ENCODE results near the gene SBSN.

The SBSN gene, protein sequence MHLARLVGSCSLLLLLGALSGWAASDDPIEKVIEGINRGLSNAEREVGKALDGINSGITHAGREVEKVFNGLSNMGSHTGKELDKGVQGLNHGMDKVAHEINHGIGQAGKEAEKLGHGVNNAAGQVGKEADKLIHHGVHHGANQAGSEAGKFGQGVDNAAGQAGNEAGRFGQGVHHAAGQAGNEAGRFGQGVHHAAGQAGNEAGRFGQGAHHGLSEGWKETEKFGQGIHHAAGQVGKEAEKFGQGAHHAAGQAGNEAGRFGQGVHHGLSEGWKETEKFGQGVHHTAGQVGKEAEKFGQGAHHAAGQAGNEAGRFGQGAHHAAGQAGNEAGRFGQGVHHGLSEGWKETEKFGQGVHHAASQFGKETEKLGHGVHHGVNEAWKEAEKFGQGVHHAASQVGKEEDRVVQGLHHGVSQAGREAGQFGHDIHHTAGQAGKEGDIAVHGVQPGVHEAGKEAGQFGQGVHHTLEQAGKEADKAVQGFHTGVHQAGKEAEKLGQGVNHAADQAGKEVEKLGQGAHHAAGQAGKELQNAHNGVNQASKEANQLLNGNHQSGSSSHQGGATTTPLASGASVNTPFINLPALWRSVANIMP

GRCh38 chr19:35528218-35529038 is at the start of gene SBSN:
SBSN (minus strand) TSS chr19:35528311; CDS start chr19:35528281, 30 bp downstream.
- DNase-seq: no peak

- no peak for DNase-seq
Measured at GRCh38 chr19:35571406-35571965, 43.4 kb upstream of the SBSN start.

DNA sequence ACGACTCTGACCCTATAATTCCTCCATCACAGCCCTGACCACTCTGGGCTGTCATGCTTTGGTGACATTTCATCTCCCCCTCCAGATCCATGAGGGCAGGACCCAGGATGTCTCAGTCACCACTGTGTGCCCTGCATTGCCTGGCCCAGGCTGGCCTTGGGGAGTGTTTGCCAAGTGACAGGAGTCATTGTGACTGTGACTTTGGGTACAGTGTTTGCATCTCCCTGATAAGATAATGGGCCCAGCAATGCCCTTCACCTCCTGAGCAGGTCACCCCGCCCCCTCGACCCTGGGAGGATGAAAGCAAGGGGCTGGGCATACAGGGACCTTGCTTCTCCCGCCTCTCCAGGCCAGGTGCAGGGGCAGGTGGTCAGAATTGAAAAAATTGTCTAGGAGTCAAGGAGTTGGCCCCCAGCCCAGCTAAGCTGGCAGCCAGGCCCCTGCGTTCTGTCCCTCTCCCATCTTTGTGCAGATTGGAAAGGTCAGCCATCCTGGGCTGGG is 41.2 kb upstream of the SBSN start:
- no peak for DNase-seq

DNA sequence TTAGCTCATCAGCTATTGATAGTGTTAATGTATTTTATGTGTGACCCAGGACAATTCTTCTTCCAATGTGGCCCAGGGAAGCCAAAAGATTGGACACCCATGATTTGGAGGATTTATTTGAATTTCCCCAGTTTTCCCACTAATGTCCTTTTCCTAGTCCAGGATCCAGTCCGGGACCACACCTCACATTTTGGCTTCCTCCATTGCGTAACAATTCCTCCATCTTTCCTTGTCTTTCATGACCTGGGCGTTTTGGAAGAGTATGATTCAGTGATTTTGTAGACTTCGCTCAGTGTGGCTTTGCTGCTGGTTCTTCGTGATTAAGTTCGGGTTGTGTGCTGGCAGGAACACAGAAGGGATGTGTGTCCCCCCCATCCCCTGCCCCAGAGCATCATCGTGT is 38.6 kb upstream of the SBSN start:
- DNase-seq: no peak

- no peak for DNase-seq
Measured at GRCh38 chr19:35565016-35565856, 37.1 kb upstream of the SBSN start.

- DNase-seq: no peak
Measured at GRCh38 chr19:35563207-35563829, 35.2 kb upstream of the SBSN start, which contains the start of gene ATP4A. ATP4A (minus strand) TSS chr19:35563658; CDS start chr19:35563629, 29 bp downstream.

GRCh38 chr19:35562776-35563175 is 34.7 kb upstream of the SBSN start:
- no peak for DNase-seq

- DNase-seq: no peak
Measured at GRCh38 chr19:35562336-35562735, 34.2 kb upstream of the SBSN start.

DNA sequence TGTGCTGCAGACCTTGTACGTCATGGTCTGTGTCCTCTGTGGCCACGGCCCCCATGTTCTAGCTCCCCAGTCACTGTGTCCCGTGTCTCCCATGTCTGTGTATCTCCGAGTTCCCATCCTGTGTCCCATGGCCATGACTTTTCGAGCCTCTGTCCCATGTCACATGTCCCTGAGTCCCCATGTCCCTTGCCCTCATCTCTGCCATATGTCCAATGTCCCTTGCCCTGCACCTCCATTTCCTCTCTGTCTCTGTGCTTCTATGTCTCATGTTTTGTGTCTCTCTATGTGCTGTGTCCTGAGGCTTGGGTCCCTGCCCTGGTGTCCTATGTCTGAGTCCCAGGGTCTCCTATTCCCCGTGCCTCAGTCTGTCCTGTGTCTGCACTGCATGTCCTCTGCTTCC is 33.3 kb upstream of the SBSN start:
- DNase-seq: no peak

DNA sequence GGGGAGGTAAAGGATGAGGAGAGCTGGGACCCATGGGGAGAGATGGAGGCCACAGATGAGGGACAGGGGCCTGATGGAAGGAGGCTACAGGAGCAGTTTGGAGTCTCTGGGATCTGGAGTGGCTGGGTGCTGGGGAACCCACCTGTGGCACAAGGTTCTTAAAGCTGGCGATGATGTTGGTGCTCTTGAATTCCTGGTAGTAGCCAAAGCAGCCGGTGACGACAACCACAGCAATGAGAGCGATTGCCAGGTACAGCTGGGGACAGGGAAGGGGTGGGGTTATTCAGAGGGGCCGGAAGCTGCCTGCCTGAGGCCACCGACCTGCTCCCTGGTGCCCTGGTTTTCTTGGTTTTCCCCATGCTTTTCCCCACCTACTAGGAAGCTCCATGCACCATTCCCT is 32.6 kb upstream of the SBSN start:
- DNase-seq: no peak

GRCh38 chr19:35560271-35560670 is 32.2 kb upstream of the SBSN start:
- DNase-seq: no peak

DNA sequence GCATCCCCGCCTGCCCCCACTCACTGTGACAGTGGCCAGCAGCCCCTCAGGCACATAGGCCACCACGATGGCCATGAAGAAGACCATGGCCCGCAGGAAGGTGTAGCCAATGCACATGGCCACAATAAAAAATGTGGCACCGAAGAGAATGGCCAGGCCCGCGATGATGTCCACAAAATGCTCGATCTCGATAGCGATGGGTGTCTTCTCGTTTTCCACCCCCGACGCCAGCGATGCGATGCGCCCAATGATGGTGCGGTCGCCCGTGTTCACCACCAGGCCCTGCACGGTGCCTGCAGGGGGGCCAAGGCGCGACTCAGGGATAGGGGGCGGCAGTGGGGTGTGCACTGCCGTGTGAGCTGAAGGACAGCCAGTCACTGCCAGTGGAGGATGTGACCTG is 31.7 kb upstream of the SBSN start:
- DNase-seq: no peak

DNA sequence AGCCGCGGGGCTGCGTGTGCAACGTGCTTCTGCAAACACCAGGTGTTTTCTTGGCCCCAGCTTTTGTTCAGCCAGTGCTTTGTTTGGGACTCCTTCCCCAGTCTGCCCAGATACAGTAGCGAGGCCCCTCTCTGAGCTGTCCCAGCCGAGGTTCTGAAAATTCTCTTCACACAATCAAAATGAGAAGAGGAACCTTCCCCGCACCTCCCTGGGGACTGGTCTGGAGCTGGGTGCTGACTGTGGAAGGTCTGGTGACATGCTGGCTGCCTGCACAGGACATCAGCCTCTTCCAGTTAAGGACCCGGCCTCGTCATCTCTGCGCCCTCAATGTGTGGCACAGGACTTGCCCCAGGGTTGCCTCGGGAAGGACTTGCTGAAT is 31.2 kb upstream of the SBSN start:
- no peak for DNase-seq

- no peak for DNase-seq
Measured at GRCh38 chr19:35558400-35559280, 30.5 kb upstream of the SBSN start.

DNA sequence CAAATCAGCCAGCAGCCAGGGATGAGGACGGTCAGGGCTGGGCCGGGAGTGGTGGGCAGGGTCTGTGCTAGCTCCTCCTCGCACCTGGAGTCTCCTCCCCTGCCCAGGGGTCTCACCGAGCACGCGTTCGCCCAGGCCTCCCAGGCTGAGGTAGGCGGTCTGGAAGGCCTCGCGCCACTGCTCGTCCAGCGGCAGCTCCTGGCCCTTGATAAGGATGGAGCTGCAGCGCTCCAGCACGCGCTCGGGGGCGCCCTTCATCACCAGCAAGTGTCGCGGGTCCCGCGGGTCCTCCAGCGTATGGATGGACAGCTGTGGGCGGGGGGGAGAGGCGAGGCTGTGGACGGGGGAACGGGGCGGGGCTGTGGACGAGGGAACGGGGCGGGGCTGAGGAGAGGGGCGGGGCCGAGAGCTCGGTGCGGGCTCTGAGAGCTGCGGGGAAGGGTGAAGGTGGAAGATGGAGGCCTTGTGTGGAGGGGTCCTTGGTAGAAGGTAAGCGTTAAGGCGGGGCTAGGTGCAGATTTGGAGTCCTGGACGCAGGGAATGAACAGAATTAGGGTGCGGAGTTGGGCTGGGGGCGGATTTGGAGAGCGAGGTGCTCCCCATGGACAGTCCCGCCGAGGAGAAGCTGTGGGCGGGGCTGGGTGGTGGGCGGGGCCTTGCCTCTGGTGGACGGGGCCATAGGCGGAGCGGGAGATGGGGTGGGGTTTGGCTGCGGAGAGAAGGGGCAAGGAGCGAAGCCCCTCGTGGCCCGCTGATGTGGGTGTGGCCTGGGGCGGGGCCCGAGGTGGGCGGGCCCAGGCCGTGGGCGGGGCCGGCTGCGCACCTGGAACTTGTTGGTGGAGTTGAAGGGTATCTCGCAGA is 29.7 kb upstream of the SBSN start:
- DNase-seq: peak; percentile 94

GRCh38 chr19:35556846-35557538 is 28.9 kb upstream of the SBSN start:
- no peak for DNase-seq

GRCh38 chr19:35556025-35556590 is 28.0 kb upstream of the SBSN start:
- DNase-seq: no peak

GRCh38 chr19:35555301-35556005 is 27.3 kb upstream of the SBSN start:
- DNase-seq: peak; percentile 75

Measured in NCI-H82 (cell line).